ENCODE results near the gene IGFBP7.

GRCh38 chr4:57090079-57090478 is 20.1 kb downstream of the IGFBP7 start:
- TF ChIP-seq CTCF (IDR thresholded peaks at IDR 0.05) (no peak), POLR2A (IDR thresholded peaks at IDR 0.05) (no peak)

Measured in adrenal gland (tissue), 5 donors.